Stimulated activated CD4-positive, alpha-beta T cell treated with anti-CD3 and anti-CD28 coated beads, TNF-alpha, amount 100 ng/mL, for 1 hour (primary cell): ENCODE measurements around the gene RO60.
"Not testable (repeated sequence)": the region's sequence is repeated elsewhere in the genome, so short reads cannot be mapped to it uniquely, and the experiment has no call there.

Experiments used
- DNase-seq, 3 donors: peaks; one replicate each; pipeline ENCODE4 v3.0.0-alpha.2; 2020; ENCODE audit warnings: low read depth in 3 of 3, low spot score in 1 of 3

RO60 gene

DNA sequence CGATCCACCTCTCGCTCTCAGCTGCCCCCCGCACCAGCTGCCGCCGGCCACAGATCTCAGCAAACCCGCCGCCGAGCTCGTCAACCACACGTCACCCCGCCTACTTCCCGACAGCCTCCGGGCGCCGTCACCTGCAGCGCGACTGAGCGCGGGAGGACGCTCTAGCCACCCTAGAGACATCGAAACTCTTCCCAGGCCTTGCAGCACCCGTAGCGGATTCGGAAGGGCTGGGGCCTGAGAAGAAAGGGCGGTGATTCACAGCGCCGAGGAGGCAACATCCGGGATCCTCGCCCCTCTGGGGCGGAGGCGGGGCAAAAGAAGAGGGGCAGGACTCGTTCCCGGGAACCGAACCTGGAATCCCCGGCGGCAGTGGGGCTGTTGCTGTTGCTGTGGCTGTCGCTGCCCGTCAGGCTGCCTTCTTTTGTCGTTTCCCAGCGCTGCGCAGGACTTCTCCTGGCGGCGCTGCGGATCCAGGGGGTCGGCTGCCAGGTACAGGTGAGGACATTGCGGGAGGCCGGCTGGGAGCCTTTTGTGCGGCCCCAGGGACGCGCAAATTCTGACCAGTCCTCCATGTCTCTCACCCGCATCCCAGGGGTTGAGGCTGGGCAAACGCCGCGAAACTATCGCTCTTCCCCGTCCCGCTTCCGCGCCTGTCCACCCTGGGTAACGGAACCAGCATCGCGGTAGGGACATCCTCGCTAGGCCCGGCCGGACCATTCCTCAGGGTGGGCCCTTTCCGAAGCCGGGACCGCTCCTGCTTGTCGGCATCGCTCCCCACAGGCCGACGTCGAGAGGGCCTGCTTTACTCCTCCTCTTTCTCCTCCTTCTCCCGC is at the start of gene RO60, which contains the start of gene UCHL5:
Gene RO60 (plus strand): TSS at position 331 of the 833 bp plus-strand sequence. CDS start 9,443 bp downstream, outside the sequence.
Gene UCHL5 (minus strand): TSS at position 79 of the 833 bp plus-strand sequence. CDS start 100 bp downstream, outside the sequence.
- DNase-seq: peak; percentile 78 to 88 (median 82)

DNA sequence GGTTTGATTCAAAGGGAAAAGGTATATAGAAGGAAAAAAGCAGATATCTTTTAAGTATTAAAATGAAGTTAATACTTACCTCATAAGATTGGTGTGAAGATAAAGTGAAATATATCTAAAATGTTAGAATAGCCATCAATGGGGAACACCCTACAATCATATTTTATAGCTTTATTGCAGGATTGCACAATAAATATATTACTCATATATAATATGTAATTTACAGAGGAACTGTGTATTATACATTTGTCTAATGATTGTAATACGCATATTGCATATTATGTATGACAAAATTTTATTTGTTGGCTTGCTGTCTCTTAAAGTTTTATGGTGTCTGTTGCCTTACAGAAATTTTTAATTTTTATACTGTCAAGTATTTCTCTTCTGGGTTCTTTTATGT is 48.0 kb upstream of the RO60 start:
- no peak for DNase-seq

DNA sequence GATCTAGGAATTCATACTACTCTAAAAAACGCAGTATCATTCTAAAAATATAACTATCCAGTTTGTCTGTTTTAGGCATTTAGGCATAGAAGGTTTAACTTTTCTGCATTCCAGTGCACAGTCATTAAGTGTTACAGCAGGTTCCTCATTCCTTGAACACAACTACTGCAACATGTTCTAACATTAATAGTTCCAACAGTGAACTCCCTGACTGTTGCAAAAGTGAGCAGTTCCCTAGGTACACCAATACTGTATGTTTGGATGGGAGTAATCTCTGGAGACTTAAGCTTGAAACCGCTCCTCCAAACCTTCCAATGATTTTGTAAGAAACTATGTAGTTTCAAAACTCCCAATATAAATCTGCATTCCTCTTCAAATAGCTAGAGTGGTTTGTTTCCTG is 46.4 kb upstream of the RO60 start:
- DNase-seq: no peak

DNA sequence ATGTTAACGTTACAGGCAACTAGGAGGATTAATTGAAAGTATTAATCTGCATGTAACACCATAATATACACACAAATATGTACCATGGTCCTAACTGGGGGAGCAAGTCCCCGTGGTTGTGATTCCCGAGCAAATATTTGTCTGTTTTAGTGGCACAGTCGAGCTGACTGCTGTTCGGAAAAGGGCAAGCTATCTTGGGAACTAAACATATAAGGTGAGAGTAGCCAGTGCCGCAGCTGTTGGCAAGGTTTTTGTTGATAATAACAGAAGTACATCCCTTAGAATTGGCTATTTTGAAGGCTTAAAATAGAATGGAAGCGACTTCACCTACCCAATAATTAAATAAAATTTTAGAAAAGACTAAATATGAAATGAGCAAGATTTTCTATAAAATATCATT is 45.7 kb upstream of the RO60 start:
- DNase-seq: no peak

DNA sequence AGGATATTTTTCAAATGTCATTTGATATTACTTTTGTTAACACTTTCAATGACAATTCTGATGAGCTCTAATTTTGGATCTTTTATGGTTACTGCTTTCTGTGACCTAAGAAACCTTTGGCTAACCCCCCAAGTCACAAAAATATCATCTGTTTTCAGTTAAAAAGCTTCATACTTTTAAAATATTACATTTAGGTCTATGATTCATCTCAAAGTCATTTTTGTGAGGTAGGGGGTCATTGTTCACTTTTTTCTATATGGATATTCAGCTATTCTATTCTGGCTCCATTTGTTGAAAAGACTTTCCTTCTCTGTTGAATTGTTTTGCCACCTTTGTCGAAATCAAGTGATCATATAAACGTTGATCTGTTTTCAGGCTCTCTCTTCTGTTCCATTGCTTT is 45.0 kb upstream of the RO60 start:
- no peak for DNase-seq

DNA sequence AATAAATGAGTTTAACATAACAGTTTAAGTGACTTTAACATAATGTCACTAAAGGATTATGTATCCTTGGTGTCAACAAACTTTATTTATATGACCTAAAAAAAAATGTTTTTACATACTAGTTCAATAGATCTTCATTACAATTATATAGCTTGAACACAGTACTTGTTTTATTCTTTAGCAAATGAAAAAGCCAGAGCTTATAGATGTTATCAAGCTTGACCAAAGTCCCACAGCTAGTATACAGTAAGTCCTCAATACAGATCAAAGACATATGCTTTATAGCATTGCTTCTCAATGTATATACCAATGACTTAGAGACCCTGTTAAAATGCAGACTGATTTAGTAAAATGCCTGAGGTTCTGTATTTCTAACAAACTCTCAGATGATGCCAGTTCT is 42.6 kb upstream of the RO60 start:
- DNase-seq: no peak

DNA sequence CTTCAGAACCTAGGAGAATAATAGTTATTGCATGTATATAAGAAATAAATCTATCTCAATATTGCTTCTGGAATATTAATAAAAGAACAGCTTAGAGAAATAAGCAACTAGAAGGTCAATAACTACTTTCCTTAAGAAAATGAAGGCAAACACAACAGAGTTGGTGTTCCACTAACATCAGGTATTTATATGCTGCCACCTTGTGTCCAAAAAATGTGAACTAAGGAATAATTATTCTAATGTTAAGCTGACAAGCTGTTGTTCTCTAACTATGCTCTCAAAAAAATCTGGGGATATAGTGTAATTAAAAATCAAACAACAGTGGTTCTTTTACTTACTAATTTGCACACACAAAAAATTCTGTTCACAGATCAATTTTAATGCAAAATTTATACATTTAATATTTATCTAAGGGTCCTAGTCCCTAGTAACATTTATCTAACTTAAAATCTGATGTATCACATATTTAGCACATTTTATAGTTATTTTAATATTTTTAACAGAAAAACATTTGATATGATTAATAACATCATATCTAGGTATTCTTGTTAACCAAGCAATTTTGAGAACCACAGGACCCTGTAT is 39.9 kb upstream of the RO60 start:
- no peak for DNase-seq

DNA sequence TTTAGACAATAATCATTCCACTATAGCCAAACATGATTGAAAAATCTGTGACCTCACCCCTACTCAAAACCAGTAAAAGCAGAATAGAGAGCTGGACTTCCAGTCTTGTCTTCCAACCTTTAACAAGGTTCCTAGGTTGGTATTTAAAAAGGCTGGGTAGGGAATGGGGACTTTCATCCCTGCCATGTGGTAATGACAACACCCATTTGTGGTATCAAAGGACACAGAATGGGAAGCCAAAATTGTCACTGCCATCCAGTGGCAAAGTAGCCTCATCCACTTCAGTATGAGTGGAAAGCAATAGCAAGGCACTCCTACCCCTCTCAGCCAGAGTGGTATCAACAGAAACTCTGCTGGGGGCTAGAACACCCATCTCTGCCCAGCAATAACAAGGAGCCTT is 34.2 kb upstream of the RO60 start:
- no peak for DNase-seq

DNA sequence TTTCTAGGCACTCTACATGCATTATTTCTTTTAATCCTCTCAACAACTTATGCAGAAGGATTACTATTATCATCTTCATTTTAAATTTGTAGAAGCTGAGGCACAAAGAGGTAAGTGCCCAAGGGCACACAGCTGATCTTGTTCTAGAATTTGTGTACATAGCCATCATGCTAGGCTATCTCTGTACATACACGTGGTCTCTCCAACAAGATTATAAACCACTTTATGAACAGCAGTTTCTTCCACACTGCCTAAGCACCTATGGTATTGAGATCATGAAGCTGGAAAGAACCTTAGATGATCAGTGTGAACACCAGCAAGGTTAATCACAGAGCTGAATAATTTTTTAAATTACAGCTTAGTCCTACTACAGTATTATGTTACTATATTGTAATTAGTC is 29.1 kb upstream of the RO60 start:
- no peak for DNase-seq

DNA sequence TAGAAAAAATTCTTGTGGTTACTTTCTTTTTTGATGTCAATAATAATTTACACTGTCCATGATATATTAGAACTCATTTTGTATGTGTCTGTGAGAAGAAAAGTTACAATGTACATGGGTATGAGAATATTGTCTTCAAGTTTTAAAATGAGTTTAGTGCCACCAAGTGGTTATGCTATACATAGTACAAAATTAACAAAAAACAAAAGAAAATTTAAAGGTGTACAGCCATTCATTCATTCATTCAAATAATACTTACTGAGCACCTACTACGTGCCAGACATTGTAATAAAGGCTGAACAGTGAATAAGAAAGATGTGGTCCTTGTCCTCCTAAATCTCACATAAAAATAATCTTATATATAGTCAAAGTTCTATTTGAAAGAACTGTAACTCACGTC is 28.0 kb upstream of the RO60 start:
- DNase-seq: no peak

DNA sequence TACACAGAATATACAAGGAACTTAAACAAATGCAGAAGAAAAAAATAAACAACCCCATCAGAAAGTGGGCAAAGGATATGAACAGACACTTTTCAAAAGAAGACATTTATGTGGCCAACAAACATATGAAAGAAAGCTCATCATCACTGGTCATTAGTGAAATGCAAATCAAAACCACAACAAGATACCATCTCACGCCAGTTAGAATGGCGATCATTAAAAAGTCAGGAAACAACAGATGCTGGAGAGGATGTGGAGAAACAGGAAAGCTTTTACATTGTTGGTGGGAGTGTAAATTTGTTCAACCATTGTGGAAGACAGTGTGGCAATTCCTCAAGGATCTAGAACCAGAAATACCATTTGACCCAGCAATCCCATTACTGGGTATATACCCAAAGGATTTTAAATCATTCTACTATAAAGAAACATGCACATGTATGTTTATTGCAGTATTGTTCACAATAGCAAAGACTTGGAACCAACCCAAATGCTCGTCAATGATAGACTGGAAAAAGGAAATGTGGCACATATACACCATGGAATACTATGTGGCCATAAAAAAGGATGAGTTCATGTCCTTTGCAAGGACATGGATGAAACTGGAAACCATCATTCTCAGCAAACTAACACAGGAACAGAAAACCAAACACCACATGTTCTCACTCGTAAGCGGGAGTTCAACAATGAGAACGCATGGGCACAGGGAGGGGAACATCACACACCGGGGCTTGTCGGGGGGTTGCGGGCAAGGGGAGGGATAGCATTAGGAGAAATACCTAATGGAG is 26.6 kb upstream of the RO60 start:
- DNase-seq: not testable (repeated sequence)

DNA sequence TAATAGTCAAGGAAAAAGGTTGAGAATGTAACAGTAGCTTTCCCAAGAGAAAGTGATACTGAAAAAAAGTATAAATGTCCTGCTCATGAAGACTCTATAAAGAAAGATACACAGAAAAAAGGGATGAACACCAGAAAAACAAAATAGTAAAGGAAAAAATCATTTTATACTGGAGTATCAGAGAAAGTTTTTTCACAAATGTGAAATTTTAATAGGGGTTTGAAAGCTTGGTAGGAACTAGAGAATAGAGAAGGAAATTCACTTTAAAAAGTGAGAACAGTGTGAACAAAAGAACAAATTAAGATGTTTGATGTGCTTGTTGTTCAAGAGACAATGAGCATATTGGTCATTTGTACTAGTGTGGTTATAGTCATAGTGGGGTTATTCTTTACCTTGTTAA is 25.8 kb upstream of the RO60 start:
- no peak for DNase-seq

DNA sequence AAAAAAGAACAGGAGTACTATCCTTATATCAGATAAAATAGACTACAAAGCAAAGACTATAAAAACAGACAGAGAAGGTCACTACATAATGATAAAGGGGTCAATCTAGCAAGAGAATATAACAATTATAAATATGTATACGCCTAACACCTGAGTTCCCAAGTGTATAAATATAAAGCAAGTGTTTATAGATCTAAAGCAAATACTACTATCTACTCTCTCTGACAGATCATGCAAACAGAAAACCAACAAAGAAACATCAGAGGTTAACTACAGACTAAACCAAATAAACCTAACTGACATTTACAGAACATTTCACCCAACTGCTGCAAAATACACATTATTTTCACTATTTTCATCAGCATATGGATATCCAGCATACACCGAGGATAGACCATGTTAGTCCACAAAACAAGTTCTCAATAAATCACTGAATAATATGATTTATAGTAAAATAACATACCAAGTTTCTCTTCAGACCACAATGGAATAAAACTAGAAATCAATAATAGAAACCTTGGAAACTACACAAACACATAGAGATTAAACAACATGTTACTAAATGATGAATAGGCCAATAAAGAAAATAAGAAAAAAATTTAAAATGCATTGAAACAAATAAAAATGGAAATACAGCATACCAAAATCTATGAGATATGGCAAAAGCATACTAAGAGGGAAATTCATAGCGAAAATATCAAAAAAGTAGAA is 22.9 kb upstream of the RO60 start:
- no peak for DNase-seq

DNA sequence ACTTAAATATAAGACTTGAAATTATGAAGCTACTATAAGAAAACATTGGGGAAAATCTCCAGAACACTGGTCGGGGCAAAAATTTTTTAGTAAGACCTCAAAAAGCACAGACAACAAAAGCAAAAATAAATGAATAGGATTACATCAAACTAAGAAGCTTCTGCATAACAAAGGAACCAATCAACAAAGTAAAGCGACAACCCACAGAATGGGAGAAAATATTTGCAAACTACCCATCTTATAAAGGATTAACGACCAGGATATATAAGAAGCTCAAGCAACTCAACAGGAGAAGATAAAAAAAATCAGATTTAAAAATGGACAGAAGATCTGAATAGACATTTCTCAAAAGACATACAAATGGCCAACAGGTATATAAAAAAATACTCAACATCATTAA is 19.4 kb upstream of the RO60 start:
- no peak for DNase-seq

DNA sequence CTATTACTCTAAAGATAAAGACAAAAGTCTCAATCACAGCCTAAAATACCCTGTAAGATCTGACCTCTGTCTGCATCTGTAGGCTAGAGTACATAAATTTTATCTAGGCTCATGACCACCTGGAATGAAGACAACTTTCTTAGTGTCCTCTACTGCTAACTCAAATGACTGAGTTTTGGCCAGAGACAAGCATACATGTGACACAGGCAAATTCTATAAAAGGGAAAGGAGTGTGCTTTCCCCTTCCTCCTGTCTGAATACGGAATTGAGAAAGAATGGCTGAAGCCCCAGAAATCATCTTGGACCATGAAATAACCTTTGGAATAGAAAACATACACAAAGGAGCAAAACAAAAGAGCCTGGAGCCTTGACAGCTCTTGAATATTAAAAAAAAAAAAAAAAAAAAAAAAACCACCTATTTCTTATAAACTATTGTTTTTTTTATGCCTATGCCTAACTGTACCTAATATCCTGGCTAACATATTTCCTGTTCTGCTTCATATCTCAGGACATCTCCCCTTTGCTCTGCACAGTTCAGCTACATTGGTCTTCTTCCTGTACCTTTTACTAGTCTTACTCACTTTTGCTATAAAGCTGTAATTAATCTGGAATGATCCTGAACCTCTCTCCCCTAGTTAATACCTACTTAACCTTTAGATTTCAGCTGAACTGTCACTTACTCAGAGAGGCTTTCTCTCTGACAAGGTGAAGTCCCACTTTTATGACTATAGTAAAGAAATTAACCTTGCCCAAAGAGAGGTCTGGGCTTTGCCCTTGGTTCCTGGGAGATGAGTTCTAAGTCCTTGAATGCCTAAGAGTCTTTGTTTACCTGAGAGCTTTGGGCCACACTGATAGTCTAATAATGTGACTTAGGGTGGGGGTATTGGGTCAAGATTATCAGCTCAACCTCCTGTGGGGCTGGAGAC is 16.4 kb upstream of the RO60 start:
- no peak for DNase-seq

DNA sequence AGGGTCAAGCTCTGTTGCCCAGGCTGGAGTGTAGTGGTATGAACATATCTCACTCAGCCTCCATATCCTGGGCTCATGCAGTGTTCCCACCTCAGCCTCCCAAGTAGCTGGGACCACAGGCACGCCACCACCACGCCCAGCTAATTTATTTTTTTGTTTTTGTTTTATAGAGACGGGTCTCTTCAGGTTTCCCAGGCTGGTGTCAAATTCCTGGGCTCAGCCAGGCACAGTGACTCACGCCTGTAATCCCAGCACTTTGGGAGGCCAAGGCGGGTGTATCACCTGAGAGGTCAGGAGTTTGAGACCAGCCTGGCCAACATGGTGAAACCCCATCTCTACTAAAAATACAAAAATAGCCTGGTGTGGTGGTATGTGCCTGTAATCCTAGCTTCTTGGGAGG is 10.5 kb upstream of the RO60 start:
- not testable (repeated sequence) for DNase-seq

DNA sequence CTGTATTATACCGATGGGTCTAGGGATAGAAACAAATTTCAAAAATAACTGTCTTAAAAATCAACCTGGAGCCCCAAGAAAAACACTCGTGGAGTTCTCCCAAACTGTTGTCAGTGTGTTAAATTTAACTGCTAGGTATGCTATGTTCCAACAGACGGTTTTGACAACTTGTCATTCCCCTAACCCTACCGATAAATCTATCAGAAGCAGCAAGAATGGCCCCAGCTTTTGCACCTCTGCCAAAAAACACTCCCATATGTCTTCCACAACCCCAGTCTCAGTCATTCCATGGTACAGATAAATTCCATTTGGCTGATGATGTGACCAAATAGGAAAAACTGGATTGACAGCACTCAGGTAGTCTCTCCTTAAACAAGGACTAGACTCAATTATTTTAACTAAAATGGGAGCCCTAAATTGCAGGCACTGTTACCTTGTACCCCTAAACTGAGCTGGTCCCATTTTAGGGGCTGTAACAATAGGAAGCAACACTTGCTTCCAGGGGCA is 5.2 kb upstream of the RO60 start:
- no peak for DNase-seq

DNA sequence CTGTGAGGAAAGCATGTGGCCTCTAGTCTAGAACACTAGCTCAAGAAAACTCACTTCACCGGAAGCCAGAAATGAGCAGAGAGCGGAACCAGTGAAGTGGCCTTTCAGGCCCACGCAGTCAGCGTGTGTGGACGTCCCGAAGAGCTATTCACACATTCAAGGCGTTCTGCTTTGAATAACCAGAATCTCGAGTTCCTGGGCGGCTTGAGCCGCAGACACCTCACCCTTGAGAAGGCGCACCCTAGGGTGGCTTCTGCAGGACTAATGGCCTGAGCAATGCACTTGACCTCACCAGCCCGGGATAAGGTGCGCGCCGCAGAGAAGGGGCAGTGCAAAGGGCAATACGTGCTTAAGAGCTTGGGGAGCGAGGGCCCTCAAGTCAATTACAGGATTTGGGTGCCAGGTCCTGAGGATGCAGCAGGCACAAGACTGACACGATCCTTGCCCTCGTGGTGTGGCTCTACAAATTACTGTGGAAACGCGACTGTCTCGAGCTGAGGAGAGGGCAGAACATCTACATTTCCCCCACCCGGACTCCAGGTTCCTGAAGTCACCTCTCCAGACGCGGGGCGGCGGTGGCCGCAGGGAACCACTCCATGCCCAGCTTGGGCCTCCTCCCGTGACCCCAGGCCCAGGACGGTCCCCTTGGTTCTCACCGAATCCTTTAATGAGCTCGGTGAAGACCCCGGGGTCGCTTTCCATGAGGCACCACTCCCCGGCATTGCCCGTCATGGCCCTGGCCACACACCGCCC is 707 bp upstream of the RO60 start:
- peak in 2 of 3 donors; percentile 13 to 18 for DNase-seq

DNA sequence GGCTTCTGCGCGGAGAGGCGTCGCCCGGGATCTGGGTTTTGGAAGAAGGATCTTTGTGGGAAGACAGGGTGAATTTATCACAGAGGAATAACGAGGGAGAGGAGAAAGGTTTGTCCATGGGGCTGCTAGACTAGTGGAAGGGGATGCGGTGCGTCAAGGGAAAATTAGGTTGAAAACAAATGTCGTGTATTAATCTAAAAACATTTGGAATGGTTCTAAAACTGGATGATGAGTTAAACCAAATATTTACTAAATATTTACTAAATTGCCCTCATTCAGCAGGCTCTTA is 647 bp downstream of the RO60 start:
- DNase-seq: no peak

DNA sequence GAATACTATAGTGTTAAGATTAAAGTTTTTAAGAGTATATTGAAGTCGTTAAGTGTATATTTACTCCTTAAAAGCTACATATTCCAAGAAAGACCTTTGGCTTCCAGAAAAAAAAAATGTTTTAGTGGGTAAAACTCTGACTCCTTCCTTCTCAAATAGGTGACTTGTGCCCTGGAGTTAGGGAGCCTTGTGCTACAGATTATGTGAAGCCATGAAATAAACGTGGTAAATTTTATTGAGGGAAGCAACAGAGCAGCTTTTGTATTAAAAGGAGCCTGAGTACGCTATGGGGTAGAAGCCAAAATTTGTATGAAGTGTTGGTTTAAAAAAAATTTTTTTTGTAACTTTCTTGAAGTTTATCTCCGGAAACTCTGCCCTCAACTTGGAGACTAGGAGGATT is 994 bp downstream of the RO60 start:
- no peak for DNase-seq
